ENCODE data around the gene PACS1.
A peak's percentile ranks its signal among the peaks of the same experiment; 100 is the strongest.
"Not testable (repeated sequence)": the region's sequence is repeated elsewhere in the genome, so short reads cannot be mapped to it uniquely, and the experiment has no call there.

The PACS1 gene

GRCh38 chr11:66112601-66113499, 42.8 kb downstream of the PACS1 start:
- DNase-seq = no peak

DNA sequence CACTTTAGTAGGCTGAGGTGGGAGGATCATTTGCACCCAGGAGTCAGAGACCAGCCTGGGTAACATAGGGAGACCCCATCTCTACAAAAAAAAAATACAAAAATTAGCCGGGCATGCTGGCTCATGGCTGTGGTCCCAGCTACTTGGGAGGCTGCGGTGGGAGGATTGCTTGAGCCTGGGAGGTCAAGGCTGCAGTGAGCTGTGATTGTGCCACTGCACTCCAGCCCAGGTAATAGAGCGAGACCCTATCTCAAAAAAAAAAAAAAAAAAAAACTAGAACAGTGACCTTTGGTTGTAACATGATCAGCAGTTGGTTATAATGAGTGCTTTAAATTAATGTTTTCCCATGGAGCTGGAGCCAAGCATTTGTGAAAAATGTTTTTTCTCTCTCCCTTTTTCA, 44.9 kb downstream of the PACS1 start:
- not testable (repeated sequence) for DNase-seq

GRCh38 chr11:66115638-66116301, 45.7 kb downstream of the PACS1 start:
- DNase-seq = no peak

DNA sequence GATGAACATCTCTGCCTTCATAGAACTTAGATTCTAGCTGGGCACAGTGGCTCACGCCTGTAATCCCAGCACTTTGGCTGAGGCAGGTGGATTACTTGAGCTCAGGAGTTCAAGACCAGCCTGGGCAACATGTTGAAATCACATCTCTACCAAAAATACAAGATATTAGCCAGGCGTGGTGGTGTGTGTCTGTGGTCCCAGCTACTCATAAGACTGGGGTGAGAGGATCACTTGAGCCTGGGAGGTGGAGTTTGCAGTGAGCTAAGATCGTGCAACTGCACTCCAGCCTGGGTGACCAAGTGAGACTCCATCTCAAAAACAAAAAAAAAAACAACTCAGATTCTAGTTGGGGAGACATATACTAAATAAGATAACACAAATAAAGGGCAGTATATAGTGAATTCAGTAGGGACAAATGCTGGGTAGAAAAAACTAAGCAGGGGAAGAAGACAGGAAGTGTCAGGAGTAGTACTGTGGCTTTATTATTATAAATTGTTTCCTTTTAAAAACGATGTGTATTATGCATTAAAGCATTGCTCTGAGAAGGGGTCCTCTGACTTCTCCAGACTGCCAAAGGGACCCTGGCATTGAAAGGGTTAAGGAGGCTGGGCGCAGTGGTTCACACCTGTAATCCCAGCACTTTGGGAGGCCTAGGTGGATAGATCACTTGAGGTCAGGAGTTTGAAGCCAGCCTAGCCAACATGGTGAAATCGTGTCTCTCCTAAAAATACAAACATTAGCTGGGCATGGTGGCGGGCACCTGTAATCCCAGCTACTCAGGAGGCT, 46.7 kb downstream of the PACS1 start:
- DNase-seq = no peak

GRCh38 chr11:66118847-66119246, 48.8 kb downstream of the PACS1 start:
- no peak for DNase-seq

- DNase-seq = no peak
These were observed 49.5 kb downstream of the PACS1 start for GRCh38 chr11:66119348-66120133.

DNA sequence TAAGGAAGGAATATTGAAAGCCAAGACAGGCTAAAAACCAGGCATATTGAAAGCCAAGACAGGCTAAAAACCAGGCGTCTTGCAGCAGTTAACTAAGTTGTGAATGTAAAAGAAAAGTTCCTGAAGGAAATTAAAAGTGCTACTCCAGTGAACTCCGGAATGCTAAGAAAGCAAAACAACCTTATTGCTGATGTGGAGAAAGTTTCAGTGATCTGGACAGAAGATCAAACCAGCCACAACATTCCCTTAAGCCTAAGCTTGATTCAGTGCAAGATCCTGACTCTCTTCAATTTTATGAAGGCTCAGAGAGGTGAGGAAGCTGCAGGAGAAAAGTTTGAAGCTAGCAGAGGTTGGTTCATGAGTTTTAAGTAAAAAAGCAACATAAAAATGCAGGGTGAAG, 51.4 kb downstream of the PACS1 start:
- DNase-seq = no peak

DNA sequence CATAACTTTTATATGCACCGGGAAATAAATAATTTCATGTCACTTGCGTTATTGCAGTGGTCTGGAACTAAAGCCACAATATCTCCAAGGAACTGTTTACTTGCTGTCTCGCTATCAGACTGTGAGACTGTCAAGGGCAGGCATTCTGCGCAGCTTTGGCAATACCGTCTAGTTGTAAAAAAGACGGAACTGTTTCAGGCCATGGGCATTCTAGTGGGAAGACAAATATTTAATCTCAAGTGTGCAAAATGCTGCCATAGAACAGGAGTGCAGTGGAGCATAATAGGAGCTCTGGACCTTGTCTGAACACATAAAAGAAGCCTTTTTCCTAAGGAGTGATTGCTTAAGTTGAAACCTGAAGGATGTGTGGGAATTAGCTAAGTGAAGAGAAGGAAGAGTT, 53.8 kb downstream of the PACS1 start:
- no peak for DNase-seq

GRCh38 chr11:66124564-66124963, 54.5 kb downstream of the PACS1 start:
- DNase-seq = no peak

GRCh38 chr11:66126064-66126463, 56.0 kb downstream of the PACS1 start:
- DNase-seq = no peak

DNA sequence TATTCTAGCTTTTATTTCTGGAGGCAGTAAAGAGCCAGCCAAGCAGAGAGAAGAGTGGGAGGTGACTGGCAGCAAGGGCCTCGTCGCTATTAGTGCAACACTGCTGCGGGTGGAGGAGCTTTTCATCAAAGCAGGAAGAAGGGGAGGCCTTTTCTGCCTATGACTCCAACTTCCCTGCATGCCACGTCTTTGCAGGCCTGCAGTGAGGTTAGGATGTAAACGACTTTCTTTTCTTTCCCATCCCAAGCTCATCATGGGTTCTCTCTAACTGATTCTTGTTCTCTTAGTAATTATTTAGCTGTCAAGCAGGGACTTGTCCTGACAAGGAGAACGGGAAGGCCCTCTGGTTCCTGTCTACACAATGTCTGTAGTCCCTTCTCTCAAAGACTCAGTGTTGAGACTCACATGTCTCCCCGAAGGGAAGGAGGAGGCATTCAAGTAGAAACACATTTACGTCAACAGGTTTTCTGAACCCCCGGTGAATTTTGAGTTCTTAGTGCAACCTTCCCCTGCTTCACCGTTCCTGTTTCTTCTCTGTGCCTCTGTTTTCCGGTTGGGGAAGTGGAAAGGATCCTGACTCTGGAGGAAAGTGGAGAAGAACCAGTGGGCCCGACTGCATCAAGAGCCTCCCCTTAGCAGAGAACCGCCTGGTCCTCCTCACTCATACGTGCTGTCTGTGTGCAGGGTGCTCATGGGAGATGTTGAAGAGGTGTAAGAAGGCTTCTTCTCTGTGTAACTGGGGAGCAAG, 56.9 kb downstream of the PACS1 start:
- peak; percentile 43 for DNase-seq

GRCh38 chr11:66130978-66131377, 60.9 kb downstream of the PACS1 start:
- no peak for DNase-seq

DNA sequence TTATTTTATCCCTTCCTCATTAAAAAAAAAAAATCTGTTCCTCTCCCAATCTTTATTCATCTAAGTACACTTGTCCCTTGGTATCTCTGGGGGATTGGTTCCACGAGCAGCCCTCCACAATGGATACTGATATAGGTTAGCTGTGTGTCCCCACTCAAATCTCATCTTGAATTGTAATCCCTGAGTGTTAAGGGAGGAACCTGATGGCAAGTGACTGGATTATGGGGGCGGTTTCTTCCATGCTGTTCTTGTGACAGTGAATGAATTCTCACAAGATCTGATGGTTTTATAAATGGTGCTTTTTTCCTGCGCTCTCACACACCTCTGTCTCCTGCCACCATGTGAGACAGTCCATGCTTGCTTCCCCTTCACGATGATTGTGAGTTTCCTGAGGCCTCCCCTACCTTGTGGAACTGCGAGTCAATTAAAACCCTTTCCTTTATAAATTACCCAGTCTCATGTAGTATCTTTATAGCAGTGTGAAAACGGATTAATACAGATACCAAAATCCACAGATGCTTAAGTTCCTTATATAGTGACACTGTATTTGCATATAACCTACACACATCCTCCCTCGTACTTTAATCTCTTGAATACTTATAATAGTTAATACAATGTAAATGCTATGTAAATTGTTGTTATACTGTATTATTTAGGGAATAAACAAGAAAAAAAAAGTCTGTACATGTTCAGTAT, 62.0 kb downstream of the PACS1 start:
- no peak for DNase-seq

GRCh38 chr11:66133216-66133775, 63.2 kb downstream of the PACS1 start:
- DNase-seq = no peak

DNA sequence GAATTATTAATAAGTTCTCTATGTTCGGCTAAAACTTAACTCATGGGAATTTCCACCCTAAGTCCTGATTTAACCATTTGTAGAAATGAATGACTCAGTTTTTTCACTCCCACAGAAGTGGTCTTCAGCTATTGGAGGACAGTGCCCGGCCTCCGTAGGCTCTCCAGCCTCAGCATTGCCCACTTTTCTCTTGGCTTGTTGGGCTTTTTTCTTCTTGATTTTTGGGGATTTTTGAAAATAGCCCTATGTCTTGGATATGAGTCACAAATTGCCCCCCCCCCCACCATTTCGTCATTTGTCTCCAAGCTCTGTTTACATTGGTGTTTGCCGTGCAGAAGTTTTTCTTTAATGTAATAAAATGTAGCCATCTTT, 66.7 kb downstream of the PACS1 start:
- DNase-seq = no peak

DNA sequence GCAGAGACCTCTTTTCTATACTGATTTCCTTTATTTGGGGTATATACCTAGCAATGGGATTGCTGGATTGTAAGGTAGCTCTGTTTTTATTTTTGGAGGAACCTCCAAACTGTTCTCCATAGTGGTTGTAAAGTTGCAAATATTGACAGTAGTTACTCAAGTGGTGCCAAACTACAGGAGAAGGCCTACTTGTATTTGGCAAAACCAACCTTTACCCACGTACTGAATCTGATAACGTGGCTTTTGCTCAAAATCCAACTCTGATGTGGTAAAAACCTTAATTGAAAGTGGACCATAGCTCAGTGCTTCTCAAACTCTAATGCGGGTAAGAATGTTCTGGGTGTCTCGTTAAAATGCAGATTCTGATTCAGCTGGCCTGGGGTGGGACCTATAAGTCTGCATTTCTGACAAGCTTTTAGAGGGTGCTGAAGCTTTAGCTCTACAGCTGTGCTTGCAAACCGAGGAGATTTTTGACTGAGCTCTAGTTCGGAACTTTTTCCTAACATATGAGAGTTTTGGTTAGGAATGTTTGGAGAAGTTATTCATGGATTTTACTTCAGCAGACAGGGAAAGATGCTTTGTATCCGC, 69.8 kb downstream of the PACS1 start:
- no peak for DNase-seq

- no peak for DNase-seq
These were observed 72.5 kb downstream of the PACS1 start for GRCh38 chr11:66142370-66143263.

GRCh38 chr11:66143264-66143566, 73.1 kb downstream of the PACS1 start:
- no peak for DNase-seq

DNA sequence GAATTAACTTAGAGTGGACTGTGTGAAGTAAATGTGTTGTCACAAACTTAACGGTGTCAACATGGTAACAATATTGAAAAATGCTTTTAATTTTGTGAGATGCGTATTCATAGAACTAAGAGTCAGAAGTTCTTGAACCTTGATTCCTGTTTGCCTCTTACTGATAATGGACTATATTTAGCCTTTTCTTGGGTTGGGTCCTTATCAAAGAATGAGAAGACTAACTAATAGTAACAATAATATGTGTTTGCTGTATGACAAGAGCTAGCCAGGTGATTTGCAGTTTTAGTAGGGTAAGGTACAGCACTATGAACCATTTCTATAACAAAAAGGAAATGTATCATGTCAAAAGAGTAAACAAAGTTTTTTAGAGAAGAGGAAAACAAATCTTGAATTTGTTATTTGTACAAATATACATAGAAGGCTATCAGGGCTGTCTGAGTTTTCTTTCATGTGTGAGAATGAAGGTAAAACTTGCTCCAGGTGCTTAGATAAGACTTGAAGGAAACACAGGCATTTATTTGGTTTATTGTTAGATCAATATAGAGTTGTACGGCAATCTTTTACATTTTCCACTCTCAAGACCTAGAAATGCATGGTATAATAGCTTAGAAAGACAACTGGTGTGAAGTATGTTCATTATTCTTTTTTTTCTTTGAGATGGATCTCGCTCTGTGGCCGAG, 74.1 kb downstream of the PACS1 start:
- DNase-seq = no peak

Data from NCI-H510A (cell line).